ENCODE data around the gene SCYL3.

DNA sequence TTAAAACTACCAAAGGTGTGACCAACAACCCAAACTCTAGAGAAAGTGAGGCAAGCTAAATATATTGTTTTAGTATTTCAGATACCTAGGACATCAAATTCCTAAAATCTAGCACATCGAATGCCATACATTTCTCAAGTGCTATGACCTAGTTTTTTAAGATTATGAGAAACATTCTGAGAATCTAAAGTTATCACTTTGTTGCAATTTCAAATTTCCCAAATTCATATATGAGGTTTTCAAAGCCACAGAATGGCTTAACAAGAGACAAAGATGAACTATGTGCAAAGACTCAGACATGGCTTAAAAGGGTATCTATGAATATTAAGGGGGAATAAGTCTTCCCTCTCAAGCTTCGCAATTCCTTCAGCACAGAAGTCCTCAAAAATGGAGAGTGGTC lies 6.8 kb downstream of the SCYL3 start:
- TF ChIP-seq TEAD4 (IDR thresholded peaks at IDR 0.05): no peak
- no peak for TF ChIP-seq CEBPB (IDR thresholded peaks at IDR 0.05)
- TF ChIP-seq RAD21 (IDR thresholded peaks at IDR 0.05; ENCODE audit: low read depth): no peak
- no peak for TF ChIP-seq TAF1 (IDR thresholded peaks at IDR 0.05; ENCODE audit: low read depth)
- TF ChIP-seq FOXM1 (IDR thresholded peaks at IDR 0.05; ENCODE audit: borderline replicate concordance, low read depth): no peak
- no peak for TF ChIP-seq EP300 (IDR thresholded peaks at IDR 0.05; ENCODE audit: borderline replicate concordance)
